ENCODE measurements around the gene CLEC9A.

The CLEC9A gene

DNA sequence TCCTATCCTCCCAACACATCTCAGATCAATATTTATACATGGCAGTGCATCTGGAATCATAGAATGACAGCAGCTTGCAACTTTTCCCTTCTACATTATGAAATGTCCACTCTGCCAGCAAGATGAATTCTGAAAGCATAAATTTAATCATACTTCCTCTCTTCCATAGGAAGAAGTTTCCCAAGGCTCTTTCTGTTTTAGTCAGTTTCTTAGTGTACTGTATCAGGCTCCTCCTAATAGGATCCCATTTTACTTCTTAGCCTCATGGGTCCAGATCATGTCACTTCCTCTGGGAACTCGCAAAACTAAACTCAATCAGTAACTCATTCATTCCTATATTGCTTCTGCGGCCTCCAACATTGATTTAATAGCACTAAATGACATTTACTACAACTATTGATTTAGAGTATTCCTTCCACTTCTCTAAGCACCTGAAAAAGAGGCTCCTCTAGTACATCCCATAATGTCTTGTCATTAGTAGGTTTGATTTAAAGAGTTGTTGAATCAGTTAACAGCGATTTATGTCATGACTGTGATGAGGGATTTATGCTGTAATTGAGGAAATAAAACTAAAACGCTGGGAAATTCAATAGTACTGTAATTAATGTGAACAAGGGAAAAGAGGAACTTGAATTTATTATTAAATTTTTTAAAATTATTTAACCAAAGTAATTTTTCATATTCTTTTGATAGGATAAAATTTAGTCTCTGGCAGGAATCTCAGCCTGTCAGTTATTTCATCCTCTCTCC, 64.3 kb downstream of the CLEC9A start:
- TF ChIP-seq, protein P1, sequence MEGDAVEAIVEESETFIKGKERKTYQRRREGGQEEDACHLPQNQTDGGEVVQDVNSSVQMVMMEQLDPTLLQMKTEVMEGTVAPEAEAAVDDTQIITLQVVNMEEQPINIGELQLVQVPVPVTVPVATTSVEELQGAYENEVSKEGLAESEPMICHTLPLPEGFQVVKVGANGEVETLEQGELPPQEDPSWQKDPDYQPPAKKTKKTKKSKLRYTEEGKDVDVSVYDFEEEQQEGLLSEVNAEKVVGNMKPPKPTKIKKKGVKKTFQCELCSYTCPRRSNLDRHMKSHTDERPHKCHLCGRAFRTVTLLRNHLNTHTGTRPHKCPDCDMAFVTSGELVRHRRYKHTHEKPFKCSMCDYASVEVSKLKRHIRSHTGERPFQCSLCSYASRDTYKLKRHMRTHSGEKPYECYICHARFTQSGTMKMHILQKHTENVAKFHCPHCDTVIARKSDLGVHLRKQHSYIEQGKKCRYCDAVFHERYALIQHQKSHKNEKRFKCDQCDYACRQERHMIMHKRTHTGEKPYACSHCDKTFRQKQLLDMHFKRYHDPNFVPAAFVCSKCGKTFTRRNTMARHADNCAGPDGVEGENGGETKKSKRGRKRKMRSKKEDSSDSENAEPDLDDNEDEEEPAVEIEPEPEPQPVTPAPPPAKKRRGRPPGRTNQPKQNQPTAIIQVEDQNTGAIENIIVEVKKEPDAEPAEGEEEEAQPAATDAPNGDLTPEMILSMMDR (conservative IDR thresholded peaks at IDR 0.05) = no peak
- no peak overlapping the region for H3K27ac ChIP-seq

DNA sequence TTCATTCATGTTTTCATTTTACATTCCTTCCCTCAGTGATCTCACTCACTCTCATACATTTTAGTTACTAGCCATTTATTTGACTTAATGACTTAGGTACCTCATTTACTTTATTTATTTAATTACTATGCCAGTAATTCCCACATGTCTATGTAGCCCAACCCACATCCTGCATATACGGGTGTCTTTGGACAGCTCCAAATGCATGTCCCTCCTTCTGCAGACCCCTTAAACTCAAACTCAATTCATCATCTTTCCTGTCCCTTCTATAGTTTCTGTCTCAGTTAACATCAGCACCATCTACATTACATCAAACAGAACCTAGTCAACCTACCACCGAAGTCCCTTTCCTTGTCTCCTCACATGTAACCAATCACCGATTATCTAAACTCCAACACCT, 65.5 kb downstream of the CLEC9A start:
- H3K27ac ChIP-seq = no peak overlapping the region
- TF ChIP-seq, protein P1 (conservative IDR thresholded peaks at IDR 0.05) = no peak

DNA sequence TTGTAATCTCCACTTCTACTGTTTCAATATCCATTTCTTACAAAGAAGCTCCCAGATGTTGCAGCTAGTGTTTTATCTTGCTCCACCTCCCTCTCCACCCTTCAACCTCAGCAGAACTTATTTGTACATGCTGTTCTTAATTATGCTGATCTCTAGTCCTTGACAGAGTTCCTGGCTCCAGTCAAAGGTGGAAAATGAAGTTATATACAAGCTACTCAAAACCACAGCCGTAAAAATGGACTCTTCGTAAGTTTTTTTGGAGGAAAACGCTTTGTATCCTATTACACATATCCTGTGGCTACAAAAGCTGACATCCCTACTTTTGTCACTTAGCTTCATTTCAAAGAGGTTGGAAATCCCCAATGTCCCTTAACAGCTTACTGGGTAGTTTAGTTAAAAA, 67.0 kb downstream of the CLEC9A start:
- TF ChIP-seq, protein P1 (conservative IDR thresholded peaks at IDR 0.05) = no peak
- no peak overlapping the region for H3K27ac ChIP-seq

DNA sequence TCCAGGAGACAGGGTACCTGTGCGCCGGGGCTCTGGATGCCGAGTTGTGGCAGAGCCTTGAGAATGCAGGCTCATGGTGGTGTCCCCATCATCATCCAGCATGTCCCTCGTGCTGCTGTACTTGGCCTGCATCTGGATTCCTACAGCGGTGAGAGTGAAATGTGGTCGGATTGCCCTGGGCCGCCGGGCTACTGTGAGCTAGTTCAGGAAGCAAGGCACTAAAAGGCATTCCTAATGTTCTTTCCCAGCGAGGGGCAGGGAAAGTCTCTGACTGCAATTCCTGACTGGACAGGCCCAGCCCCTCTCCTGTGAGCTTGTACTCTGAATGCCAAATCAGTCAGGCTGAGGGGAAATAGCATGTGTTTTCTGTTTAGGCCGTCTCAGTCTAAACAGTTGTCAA, 68.3 kb downstream of the CLEC9A start, which contains the start of gene CLEC1A:
Gene CLEC1A, minus strand, starts transcription at position 195 of the 400 bp plus-strand sequence. Its CDS starts 63 bp downstream, at position 132.
- no peak within 1 kb of the TSS for H3K27ac ChIP-seq
- TF ChIP-seq, protein P1 (conservative IDR thresholded peaks at IDR 0.05) = no peak

DNA sequence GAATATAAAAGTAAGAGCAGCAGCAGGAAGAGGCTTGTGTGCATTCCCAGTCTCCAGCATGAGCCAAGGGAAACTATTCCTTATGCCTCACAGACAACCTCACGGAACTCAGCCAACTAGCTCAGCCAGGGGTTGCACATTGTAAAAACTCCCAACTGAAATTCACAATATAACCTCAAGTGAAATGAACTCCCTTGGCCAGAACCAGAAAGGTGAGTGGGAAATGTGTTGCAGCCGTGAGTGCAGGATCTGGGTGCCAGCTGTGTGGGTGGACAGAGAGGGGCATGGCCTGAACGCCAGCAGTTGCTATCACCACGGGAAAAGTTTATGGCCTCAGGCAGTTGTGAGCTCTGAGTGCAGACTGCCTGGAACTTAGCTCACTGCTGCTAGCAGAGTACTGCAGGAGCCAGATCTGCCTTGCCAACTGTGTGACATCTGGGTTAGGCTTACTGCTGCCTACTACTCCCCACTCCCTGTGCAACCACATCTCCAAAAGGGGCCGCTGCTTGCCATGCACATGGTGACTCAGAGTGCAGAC, 70.6 kb downstream of the CLEC9A start:
- TF ChIP-seq, protein P1 (conservative IDR thresholded peaks at IDR 0.05) = no peak
- no peak overlapping the region for H3K27ac ChIP-seq

DNA sequence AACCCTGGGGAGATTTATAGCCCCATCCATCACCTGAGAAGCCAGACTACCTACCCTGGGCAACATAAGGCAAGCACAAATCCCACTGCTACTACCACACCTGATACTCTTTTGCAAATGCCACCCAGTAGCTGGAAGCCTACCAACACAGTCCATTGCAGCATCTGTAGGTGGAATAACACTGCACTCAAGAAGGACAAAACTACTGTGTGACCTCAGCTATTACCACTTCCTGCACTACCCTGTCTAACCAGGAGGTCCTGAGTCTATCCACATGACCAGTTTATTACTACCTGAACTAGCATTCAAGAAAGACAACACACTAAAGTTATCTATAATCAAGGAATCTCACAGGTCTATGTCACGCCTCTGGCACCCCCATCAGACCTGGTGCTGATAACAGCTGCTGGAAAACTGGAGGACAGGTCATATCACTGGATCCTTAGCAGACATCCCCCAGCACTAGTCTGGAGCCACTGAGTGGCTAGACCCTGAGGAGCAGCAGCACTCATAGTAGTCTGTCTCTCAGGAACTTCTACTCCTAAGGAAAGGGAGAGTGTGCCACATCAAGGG, 71.3 kb downstream of the CLEC9A start:
- no peak overlapping the region for H3K27ac ChIP-seq
- TF ChIP-seq, protein P1 (conservative IDR thresholded peaks at IDR 0.05) = no peak

DNA sequence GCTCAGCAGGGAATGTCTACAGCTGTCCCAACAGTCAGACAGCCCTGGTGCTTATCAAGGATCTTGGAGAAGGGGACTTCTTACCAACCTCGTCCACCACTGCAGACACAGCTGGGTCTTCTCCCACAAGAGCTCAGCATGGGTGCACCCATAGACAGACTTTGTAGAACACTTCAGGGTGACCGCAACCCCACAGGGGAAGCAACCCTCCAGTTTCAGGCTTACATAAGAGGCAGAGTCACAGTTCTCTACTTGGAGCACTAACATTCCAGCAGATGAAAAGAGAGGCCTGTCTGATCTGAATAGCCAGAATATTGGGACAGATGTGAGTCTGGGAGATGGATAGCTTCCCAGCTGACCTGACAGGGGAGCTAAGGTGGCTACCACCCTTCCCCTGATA, 71.8 kb downstream of the CLEC9A start:
- TF ChIP-seq, protein P1 (conservative IDR thresholded peaks at IDR 0.05) = no peak

More for the DNA sequence above, 71.8 kb downstream of the CLEC9A start:
- H3K27ac ChIP-seq = no peak overlapping the region
